Hair follicular keratinocyte (primary cell): ENCODE data around the gene FAM3C. TPM values are rescaled to one million over a fixed set of nuclear protein-coding genes. Genes with fewer than 3 reads are reported as not detected.

Experiments
- total RNA-seq: library from RNA; depleted of rRNA; stranded (reverse); fragments of >200 nt; gene quantifications from 2 replicates; pipeline ENCODE4 v1.2.3, GENCODE V29; 2015

FAM3C gene, protein sequence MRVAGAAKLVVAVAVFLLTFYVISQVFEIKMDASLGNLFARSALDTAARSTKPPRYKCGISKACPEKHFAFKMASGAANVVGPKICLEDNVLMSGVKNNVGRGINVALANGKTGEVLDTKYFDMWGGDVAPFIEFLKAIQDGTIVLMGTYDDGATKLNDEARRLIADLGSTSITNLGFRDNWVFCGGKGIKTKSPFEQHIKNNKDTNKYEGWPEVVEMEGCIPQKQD
- 45.6 and 49.4 TPM in 2 replicates for total RNA-seq

DNA sequence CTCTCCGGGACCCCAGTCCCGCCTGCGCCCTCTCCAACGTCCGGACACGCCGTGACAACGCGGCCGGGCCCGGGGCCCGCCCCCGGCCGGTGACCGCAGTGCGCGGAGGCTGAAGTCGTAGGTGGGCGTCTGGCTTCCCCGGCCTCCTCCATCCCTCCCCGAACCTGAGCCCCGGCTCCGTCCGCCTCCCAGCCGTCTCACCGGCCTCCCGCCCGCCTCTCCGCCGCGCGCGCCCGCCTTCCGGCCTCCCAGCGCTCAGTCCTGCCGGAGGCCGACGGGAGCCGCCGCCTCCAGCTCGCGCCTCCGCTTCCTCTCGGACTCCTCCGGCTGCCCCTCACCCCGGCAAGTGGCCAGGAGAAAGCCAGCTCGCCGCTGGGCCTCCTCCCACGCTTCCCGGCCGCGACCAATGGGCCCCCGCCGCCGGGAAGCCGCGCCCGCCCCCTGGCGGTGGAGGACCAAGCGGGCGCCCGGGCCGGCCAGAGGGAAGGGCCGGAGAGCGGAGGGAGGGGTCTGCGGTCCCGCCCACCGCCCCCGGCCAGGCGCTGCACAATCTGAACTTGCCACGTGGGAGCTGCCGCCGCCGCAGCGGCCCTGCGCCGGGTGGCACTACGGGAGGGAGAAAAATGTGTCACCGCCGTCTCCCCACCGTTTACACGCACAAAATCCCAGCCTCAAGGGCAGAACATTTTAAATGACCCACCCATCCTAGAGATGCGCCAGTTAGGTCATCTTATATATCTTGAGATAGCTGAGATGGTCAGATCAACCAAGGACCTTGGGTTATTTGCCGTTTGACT, at the start of gene FAM3C:
TSS of gene FAM3C (minus strand) at position 348 of the 797 bp plus-strand sequence. CDS start 13,339 bp downstream, outside the sequence.

DNA sequence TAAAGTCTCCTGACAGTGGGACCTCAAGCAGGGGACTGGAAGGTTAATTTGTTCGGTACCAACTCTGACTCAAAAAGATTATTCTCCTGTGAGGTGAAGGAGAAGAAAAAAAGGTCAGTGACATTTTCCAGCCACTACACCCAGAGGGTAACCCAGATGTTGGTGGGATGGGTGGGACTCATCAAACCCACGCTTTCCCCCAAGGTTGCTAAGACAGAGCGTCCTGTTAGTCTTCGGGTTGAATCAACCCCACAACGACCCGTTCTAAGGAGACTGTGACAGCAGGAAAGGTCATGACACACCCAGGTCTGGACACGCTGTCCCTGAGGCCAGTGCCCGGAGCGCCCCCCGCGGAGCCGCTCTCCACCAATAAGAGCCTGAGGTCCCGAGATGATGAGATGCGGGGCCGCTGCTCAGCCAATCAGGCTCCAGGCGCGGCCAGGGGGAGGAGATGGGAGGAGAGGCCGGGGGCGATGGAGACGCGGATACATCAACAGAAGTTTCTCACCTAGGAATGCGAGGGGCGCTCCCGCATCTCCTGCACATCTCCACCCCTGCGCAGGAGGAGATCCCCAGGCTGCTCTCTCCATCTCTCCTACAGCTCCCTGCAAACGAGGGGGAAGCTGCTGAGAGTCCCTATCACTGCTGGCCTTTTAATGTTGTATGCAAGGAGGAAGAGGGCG, 67.5 kb downstream of the FAM3C start, which contains the start of gene WNT16:
TSS of gene WNT16 (plus strand) at position 493 of the 683 bp plus-strand sequence. CDS start 293 bp downstream, outside the sequence.

Other genes with a start within 250 kb of the FAM3C start
- gene WNT16, start 67.3 kb downstream of the FAM3C start, total RNA-seq = not detected in 2 replicates